Limb (tissue), 2 donors: ENCODE data around the gene SMAD5.

ENCODE experiments used
- DNase-seq, 2 donors: peaks; one replicate each; pipeline ENCODE4 v3.0.0-alpha.2; 2016; ENCODE audit errors: extremely low spot score in 2 of 2

SMAD5 gene

DNA sequence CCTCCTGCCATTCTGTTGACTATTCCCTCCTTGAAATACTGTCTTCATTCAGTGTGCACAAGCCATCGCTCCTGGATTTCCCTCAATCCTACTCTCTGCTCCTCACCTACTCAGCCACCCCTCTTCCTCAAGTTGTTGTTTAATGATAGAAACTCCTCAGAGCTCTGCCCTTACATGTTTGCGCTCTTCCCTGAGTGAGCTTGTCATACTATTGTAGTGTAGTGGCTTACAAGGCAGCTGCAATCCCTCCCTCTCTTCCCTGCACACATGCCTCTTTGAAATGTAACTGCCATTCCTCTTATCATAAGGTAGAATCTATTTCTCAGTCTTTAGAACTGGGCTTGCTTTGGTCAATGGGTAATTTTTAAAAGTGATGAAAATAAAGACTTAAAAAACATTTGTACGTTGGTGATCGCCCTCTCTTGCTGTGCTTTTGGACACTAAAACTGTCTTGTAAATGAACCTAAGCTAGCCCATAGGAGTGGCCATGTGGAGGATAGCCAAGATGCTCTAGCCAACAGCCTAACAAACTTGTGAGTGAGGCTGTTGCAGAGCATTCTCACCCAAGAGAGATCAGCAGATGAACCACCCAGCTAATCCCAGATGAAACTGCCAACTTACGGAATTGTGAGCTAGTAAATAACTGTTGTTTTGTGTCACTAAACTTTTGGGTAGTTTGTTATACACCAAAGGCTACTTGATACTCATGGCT lies 18.1 kb upstream of the SMAD5 start:
- DNase-seq = no peak

GRCh38 chr5:136115183-136115865 lies 17.3 kb upstream of the SMAD5 start:
- no peak for DNase-seq

DNA sequence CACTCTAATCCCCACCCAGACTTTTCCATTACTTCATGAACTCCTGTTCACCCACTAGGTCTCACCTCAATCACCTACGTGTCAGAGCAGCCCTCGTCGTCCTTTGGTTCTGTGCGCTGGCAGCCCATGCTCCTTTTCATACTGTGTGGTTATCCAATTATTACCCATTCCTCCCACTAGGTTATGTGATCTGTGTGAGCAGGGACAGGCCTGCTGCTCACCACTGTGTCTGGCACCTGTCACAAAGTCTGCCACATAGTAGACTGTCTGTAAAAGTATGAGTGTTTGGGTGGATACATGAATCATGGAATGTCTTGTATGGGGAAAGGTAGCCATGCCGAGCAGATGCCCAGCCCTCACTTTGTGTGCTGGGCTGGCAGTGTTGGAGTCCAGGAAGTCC lies 12.1 kb upstream of the SMAD5 start:
- no peak for DNase-seq

GRCh38 chr5:136123236-136123768 lies 9.3 kb upstream of the SMAD5 start:
- DNase-seq = no peak

DNA sequence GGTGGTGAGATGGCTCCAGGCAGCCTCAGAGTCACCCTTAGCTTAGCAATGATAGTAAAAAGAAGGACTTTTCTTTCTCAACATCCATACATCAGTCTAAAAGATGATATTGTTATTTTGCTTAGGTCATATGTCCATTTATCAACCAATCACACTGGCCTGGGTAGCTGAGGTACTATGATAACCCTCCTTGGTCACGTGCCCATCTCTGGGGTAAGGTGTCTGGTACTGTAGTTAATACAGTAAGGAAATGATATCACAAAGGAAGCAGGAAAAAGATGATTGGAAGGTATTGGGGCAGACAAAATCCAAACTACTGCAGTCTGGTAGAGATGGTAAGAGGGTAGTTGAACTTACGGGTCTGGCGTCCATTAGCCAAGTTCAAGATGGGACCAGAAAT lies 5.1 kb upstream of the SMAD5 start:
- no peak for DNase-seq

- DNase-seq = peak; percentile 47 to 64
These were observed 4.2 kb upstream of the SMAD5 start for GRCh38 chr5:136128481-136128880.

DNA sequence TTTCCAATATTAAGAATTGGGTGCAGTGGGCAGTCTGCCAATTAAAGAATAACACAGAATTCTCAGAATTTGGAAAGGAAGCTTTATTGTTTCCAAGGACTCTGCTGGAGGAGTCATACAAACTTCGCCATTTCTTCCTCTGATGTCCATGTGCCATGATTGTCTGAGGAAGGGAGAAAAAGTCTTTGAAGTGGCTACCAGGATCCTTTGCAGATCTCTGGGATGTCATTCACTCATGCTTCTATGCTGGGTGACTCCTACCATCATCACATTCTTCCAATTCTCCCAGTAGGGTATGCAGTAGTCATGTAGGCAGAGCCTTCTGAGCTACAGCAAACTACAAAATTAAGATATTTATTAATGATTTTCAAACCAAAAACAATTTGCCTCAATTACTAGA lies 3.2 kb upstream of the SMAD5 start:
- DNase-seq = peak in 1 of 2 donors; percentile 14

- no peak for DNase-seq
These were observed 2.1 kb upstream of the SMAD5 start for GRCh38 chr5:136130581-136130980.

DNA sequence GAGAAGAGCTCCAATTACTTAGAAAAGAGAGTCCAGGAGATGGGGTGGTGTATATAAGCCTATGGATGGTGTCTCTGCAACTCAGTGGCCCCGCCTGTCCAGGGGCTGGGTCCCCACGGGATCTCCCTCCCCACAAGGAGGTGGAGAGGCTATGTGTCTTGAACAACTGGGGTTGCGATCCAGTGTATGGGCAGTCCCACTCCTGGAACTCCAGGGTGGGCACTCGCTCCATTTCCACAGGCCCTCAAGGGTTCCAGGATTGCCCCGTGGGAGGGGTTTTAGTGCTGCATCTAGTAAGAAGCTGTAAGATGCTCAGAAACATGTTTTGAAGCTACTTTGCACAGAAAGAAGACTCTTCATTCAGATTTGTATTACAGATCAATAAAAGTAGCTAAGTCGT lies 558 bp upstream of the SMAD5 start:
- DNase-seq = peak in 1 of 2 donors; percentile 43

- peak; percentile 57 to 68 for DNase-seq
These were observed 727 bp downstream of the SMAD5 start for GRCh38 chr5:136133222-136133921.

DNA sequence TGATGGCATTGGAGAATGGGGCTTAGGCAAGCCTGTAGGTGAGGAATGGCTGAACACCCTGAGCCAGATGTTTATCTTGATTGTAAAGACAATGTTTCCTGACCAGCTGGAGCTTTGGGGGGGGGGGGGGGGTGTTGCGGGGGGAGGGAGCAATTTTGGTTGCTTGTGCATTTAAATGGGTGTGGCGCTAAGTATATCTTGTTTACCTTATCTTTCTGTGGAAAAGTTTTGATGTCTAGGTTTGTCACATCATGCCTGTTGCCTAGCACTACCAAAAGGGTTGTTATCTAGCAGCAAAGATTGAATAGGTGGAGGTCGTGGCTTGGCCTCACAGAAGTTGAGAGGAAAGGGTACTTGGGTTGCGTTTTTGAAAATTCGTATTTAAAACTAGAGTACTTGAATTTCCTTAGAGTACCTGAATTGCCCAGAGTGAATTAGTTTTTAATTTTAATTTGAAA lies 1.3 kb downstream of the SMAD5 start:
- DNase-seq = no peak

GRCh38 chr5:136134653-136135052 lies 2.0 kb downstream of the SMAD5 start:
- no peak for DNase-seq

GRCh38 chr5:136135536-136135935 lies 2.9 kb downstream of the SMAD5 start:
- peak in 1 of 2 donors; percentile 41 for DNase-seq

DNA sequence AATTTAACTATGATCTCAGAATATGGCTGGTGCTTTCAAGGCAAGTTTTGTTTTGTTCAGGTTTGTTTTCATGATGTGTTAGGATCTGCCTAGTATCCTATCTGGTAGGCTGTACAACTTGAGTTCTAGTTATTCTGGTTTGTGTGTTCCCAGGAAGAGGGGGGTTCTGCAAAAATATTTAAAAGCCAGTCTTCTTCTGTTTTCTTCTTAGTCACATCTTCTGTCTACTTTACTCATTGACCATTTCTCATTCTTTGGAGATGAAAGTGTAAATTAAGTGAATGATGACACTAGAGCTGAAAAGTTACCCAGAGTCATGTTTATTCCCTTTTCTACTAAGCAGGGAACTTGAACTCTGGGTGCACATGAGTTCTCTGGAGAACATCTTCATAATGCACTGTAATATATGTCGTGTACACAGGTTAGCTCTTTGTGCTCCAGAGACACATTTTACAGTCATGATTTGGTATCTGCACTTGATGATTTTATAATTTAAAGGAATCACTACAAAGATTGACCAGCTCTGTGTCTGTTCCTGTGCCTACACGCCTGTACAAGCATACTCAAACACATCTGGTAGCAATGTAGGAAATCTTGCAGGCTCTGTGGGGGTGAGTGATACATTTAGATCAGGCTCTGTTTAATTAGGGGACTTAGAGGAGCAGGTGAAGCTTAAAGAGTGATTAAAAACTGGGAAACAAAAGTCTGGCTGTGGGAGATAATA lies 5.0 kb downstream of the SMAD5 start:
- DNase-seq = no peak

DNA sequence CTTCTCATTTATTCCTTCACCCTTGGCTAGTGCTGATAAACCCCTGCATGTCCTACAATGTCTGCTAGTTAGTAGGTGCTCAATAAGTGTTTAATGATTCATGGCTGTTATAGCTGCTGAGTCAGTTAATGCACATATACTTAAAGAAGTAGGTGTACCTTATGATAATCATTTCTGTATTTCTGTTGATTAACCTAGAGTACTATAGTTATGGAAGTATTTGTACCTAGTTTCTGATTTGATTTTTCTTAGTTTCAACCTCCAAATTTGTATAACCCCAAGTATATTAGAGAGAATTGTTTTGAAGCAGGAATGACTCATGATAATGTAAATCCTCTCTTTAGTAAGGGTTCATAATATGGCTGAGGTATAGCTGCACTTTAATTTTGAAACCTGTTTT lies 8.9 kb downstream of the SMAD5 start:
- no peak for DNase-seq

DNA sequence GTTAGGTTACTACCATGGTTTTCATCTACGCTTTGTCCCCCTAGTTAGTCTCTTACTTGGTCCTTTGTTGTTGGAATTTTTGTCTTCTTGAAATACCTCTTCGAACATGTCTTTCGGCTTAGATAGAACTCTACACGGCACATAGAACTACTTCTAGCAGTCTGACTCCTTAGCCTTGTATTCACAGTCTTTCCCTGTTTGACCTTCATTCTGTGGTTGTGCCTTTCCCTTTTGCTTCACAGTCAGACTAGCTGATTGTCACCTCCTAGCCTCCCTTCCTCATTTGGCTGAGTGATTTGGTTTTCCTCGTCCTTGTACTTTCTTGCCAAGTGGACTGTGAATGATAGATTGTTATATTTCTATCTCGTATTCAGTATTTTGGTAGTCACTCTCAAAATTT lies 10.7 kb downstream of the SMAD5 start:
- no peak for DNase-seq

GRCh38 chr5:136143763-136144162 lies 11.1 kb downstream of the SMAD5 start:
- DNase-seq = no peak

DNA sequence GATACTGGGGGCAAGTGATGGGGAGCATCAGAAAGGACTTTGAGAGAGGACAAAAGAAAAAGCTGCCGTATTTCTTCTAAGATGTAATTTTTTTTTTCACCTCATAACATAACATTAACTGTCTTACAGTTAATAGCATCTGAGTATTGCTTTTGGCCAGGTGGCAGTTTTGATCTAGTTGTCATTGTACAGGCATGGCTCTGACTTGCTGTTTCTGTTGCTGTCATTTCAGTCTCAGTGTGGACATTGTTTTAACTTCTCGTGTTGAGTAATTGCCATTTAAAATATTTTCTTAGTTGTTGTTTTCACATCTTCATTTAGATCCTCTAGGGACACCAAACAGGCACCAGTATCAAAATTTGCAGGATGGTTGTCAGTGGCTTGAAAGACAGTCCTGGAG lies 12.4 kb downstream of the SMAD5 start:
- DNase-seq = no peak

- DNase-seq = no peak
These were observed 13.6 kb downstream of the SMAD5 start for GRCh38 chr5:136146201-136146600.

DNA sequence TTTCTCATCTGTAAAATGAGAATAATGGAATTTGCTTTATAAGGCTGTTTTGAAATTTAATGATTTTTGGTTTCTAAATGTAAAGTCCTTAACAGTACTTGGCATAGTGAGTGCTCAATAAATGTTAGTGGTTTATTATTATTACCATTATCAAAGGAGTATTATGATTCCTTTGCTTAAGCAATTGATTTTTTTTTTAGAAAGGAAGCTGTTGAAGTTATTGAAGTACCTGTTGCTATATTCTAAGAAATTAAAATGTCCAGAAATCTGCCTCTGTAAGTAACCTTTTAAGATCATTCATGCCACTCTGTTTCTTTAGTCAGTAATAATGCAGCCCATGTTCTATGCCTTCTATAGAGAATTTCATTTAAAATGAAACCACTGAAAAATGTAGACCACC lies 15.0 kb downstream of the SMAD5 start:
- DNase-seq = no peak

DNA sequence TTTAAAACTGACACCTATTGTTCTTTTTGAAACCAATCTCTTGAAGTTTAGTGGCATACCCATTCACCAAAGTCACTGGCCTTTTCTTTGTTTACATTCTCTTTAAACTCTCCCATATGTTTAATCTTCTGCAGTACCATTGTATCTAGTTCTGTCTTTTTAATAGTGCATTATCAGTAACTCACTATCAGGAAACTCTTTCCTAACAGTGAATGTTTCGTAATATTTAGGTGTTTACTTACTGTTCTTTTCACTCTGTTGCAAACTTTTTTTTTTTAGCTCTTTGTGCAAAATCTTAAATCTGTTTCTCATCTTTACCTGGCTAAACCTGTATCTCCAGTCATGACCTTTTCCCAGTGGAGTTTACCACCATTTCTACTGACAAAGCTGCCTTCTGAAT lies 17.2 kb downstream of the SMAD5 start:
- DNase-seq = no peak
